ENCODE data around the gene SYNE2.

- no peak for TF ChIP-seq POLR2A (IDR thresholded peaks at IDR 0.05; ENCODE audit: extremely low read depth, insufficient read length)
- TF ChIP-seq, protein P1, sequence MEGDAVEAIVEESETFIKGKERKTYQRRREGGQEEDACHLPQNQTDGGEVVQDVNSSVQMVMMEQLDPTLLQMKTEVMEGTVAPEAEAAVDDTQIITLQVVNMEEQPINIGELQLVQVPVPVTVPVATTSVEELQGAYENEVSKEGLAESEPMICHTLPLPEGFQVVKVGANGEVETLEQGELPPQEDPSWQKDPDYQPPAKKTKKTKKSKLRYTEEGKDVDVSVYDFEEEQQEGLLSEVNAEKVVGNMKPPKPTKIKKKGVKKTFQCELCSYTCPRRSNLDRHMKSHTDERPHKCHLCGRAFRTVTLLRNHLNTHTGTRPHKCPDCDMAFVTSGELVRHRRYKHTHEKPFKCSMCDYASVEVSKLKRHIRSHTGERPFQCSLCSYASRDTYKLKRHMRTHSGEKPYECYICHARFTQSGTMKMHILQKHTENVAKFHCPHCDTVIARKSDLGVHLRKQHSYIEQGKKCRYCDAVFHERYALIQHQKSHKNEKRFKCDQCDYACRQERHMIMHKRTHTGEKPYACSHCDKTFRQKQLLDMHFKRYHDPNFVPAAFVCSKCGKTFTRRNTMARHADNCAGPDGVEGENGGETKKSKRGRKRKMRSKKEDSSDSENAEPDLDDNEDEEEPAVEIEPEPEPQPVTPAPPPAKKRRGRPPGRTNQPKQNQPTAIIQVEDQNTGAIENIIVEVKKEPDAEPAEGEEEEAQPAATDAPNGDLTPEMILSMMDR (IDR thresholded peaks at IDR 0.05; ENCODE audit: low read depth, low read length), result no peak
- no peak for TF ChIP-seq MAX (IDR thresholded peaks at IDR 0.05; ENCODE audit: low read depth, low read length)
These were observed 265.0 kb downstream of the SYNE2 start for GRCh38 chr14:64117671-64118402.

All from NB4 (cell line).